GM18508 (cell line): ENCODE results near the gene ADAM10.
"Not testable (repeated sequence)": the region's sequence is repeated elsewhere in the genome, so short reads cannot be mapped to it uniquely, and the experiment has no call there.

Source experiments
- ATAC-seq: cut with Tn5 transposase; IDR thresholded peaks from one replicate; pipeline ENCODE4 v1.9.1; 2021; ENCODE audit warnings: moderate number of reproducible peaks; ENCODE audit not compliant: insufficient read depth, unreplicated experiment

Gene ADAM10

DNA sequence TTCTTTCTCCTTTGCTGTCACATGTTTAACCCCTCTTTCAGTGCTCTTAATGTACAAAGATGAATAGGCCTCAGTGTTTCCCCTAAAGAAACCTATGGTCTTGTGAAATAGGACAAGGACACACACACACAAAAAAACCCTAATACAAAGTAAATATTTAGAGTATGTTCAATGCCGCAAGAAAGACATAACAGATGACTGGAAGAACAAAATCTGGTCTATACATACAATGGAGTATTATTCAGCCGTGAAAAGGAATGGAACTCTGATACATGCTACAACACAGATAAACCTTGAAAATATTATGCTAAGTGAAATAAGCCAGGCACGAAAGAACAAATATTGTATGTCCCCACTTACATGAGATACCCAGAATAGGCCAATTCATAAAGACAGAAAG lies 123.1 kb downstream of the ADAM10 start:
- no peak for ATAC-seq

DNA sequence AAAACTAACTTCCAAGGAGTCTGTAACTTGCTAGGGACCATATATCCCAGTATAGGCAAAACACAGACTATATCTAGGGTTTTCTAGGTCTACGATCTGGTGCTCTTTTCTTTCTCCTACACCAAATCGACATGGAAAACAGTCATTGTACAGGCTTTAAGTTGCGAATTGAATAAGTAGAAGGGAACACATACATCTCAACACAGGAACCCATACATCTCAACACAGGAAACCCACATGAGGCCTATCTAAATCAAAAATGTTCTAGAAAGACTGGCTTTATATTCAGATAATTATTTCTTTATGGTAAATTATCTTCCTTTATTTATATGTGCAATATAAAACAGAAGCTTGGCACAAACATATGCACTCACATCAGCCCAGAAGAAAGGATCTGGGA lies 126.6 kb downstream of the ADAM10 start:
- no peak for ATAC-seq

DNA sequence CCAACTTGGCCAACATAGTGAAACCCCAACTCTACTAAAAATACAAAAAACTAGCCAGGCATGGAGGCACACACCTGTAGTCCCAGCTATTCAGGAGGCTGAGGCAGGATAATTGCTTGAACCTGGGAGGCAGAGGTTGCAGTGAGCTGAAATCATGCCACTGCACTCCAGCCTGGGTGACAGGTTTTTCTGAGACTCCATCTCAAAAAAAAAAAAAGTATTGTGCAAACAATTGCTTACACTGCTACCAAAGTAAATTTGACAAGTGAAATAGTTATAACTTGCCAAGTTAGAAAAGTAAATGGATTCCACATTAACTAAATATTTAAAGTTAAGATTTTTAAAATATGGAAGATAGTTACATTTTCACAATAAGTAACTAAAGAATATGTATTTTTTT lies 129.2 kb downstream of the ADAM10 start:
- ATAC-seq: not testable (repeated sequence)

DNA sequence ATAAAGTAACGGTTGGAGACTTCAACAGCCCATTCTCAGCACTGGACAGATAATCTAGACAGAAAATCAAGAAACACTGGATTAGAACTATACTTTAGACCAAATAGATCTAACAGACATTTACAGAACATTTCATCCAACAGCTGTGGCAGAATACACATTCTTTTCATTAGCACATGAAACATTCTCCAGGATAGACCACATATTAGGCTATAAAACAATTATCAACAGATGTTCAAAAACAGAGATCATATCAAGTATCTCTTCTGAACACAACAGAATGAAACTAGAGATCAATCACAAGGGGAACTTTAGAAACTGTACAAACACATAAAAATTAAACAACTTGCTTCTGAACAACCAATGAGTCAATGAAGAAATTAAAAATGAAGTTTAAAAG lies 133.3 kb downstream of the ADAM10 start:
- ATAC-seq: no peak

DNA sequence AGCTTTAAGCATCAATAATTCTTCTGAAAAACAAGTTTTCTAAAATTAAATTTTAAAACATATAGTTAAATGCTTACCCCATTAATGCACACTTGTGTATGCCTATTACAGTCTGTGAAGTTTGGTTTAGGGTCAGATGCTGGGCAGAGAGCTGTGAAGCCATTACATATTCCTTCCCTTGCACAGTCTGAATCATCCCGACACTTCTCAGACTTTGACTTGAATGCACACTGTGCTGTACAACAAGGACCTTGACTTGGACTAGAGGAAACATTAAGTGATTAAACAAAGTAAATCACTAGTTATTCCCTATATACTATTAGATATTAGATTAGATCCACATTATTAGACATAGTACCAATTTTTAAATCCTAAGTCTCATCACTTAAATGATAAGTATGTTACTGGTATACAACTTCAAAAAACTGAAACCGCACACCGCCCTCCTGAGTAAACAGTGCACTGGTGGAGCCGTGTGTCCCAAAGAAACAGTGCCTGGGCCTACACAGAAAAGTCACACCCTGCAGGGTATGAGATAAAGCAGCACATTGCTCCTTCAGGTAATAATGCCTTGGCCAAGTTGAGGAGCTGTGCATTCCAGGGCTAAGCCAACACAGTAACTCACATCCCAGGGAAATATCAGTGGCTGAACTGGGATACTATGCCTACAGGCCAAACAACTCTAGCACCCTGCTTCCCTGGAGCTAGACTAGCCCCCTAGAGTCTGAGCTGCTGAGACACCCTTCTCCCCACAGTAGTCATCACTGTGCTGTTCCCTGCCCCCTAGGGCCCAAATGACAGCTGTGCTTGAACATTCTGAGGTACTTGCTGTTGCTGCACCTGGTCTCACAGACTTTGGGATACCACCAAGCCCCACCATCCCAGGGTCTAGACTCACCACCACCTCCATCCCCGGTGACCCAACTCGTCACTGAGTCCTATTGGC lies 137.5 kb downstream of the ADAM10 start:
- ATAC-seq: no peak

DNA sequence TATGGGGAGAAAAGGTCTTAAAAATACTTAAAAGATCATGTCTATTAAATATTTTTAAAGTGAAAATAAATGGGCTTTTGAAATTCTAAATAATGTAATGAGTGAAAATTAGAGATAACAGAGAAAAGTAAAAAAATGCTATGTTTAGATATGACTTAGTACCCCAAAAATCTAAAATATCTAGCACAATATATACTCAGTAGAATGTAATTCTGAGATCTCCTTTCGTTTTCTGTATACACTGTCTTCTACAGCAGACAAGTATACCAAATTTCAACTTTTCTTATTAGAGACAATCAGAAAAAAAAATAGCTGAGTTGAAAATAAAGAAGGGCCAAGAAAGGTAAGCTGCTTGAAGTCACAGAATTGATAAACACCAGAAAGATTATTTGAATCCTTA lies 140.8 kb downstream of the ADAM10 start:
- no peak for ATAC-seq

DNA sequence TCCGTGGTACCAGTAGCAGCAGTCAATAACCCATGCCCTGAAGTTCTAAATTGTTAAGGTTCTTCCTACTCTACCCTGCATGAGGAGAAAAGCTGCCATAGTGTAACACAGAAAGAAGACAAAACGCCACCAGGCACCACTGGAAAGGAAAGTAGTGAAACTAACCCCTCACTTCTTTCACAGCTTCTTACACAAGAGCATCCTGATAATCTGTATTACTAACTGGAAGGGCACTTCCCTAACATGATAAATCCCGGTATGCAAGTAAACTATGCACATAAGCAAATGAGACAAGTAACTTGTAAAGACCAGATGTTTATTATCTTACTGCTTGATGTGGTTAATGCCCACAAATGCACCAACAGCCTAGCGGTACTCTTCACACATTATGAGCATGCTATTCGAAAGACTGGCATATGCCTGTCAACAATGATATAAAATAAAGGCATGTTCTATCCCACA lies 141.3 kb downstream of the ADAM10 start:
- ATAC-seq: no peak

DNA sequence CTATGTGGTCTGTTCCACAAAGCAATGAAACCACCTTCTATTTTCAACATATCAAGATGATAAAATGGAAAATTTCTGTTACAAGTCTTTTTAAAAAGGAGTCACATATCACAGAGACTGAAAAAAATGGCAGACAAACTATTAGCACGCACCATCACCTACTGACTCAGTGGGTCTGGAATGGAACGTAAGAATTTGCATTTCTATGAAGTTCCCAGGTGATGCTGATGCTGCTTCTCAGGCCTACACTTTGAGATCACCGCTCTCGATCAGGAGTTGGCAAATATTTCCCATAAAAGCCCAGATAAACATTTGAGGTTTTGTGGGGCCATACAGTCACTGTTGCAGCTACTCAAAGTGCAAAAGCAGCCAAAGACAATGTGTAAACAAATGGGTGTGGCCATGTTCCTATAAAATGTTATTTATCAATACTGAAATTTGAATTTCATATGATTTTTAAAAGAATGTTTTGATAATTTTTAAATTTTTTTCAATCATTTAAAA lies 142.9 kb downstream of the ADAM10 start:
- no peak for ATAC-seq

DNA sequence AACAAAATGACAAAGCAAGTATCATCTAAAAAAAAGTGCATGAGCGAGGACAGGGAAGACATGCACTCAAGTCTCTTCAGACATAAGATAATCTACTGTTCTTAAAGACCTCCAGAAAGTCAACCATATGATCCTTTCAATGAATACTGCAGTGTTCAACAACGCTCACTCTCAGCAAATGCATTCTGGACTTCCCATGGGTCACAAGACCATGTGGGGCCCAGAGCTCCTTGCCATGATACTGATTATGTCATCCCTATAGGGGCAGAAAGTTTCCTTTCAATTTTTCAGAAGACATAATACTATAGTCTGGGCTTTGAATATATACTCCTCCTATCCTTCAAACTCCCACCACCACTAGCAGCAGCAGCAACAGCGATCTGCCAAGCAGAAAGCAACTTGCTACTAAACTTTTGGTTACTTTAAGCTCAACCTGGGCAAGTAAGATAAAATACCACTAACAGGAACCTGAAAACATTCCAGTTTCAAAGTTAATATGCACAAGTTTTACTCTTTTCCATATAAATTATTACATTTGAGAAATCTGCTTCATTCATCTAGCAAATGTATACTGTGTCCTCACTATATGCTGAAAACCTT lies 143.5 kb downstream of the ADAM10 start:
- no peak for ATAC-seq

DNA sequence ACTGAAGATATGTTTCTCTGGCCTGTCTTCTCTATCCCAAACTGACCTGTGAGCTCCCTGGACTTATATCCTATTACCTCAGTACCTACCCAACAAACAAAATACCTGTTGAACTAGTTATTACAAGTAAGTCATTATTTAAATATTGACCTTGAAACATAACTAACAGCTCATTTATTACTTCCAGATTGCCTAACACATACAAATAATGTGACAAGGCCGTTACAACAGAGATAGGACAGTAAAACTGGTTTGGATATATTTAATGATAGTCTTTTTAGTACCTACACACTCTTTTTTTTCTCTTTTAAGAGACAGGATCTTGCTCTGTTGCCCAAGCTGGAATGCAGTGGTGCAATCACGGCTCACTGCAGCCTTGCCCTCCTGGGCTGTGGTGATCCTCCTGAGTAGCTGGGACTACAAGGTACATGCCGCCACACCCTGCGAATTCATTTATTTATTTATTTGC lies 145.0 kb downstream of the ADAM10 start:
- no peak for ATAC-seq

DNA sequence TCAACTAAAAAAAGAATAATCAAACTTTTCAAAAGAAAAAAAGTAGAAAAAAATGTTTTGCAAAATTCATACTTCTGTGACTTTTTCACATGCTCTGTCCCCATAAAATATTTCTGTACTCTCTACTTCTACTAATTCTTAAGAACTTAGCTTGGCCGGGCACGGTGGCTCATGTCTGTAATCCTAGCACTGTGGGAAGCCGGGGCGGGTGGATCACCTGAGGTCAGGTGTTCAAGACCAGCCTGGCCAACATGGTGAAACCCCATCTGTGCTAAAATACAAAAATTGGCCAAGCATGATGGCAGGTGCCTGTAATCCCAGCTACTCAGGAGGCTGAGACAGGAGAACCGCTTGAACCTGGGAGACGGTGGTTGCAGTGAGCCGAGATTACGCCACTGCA lies 145.6 kb downstream of the ADAM10 start:
- not testable (repeated sequence) for ATAC-seq

DNA sequence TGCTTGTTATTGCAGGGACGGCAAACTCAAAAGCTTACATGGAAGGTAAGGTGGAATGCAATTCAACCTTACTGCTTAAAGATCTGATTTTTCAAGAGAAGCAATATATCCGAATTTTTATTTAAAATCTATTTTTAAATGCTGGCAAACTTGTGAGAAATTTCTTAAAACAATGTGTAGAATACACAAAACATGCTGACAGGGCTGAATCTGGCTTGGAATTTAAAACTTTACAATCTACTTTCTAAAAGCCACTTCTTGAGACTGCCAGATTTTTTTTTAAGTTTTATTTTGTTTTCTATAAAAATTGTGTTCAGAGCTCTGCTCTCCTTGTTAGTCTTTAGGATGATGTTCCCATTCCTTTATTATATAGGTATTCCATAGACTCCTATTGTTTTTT lies 146.7 kb downstream of the ADAM10 start:
- no peak for ATAC-seq

DNA sequence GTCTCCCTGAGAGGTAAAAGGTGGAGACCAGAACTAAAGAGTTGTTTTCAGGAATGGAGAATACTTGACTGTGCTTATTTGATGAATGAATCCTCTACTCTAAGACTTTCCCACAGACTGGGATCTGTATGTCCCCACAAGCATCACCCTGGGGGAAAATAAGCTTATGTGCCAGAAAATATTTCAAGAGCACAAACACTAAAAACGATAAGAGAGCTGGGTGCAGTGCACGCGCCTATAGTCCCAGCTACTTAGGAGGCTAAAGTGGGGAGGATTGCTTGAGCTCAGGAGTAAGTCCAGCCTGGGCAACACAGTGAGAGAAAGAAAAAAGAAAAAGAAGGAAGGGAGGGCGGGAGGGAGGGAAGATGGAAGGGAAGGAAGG lies 150.7 kb downstream of the ADAM10 start:
- ATAC-seq: no peak

DNA sequence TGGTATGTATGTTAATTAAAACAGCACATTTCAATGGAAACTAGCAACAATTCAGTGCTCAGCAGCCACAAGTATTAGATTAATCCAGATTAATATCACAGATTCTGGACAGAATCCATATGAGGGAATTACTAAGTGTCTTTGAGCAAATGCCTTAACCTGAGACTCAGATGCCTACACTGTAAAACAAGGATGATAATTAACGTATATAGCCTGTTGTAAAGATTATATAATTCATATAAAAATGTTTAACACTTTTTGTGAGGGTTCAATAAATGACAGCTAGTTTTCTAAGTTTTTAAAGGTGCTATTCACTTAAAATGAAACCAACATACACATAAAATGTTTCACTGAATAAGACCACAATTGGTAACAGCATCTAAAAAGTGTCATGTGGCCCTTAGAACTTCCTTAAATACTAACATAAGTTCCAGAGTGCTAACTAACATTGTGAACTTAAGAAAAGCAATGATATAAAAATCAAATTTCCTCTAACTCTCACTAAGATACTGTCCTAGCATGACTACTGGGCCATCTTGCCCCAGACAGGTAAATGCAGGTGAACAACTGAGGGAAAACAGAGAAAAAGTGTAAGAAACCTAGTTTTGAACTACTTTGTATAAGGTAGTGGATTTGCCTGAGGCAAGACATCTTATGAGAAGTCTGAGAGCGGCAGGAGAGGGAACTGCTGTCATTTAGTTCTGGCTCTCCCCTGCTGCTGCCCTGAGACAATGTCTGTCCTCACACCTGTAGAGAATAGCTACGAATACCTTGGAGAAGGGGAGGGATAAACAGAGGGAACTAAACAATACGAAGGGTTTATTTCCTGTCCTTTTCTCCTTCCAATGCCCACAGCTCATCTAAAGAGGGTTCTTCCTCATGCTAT lies 151.3 kb downstream of the ADAM10 start:
- no peak for ATAC-seq

DNA sequence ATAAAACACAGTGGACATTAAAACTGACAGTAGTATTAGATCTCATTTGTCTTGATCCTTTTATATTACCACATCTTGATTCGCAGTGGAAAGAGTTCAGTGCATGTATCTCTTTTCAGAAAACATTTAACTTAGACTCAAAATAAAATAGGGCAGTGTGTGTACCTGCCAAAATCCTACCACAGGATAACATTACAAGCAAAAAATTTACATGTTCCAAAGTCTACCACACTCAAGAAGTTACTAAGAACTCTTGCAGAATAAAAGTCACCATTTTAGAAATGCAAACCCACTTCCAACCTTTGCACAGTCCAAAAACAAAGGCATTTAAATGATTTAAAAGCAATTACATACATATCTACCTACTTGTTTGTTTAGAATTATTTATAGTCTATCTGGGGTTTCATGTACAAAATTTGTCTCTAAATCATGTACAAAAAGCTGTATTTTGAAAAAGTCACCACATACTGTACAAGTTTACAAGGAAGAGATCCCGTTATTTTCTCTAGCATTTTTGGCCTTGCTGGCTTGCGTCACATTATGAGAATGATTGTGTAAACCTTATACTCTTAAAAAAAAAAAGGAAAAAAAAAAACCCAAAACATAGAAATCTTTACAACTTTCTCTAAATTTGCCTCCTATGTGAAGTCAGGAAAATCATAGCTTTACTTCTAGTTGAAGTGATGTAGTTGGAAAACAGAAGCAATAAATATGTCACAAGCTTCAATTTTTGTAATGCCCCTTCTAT lies 153.8 kb downstream of the ADAM10 start:
- no peak for ATAC-seq

DNA sequence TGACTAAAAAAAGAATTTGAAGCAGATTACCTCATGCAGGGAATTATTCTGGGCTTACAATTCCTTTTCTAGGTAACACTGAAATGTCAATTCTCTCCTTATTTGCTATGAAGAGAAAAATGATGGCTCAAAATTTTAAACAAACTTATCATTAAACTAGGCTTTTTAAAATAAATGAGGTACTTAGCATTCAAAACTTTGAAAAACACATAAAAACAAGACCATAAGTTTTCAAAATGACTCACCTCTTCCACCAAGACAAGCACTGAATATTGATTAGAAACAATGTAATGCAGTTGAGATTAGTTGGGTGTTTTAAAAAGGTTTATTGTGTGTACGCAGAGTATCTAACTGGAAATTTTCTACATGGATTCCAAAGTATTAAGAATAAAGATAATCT lies 154.6 kb downstream of the ADAM10 start:
- no peak for ATAC-seq

DNA sequence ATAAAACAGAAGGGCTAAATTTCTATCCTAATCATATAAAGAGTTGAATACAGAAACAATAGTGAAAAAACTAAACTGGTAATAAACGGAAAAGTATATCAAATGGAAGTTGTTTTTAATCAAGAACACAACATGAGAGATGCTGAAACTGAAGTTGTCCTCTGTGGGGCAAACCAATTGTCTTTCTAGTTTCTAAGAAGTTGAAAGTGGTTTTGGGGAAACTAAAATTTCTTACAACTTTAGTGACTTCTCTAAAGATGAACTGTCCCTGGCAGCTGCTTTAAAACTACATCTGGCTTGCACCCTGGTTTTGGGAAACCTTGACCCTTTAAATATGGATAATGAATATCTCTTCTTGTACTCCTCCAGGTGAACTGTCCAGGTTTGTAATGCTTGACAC lies 155.6 kb downstream of the ADAM10 start:
- no peak for ATAC-seq

DNA sequence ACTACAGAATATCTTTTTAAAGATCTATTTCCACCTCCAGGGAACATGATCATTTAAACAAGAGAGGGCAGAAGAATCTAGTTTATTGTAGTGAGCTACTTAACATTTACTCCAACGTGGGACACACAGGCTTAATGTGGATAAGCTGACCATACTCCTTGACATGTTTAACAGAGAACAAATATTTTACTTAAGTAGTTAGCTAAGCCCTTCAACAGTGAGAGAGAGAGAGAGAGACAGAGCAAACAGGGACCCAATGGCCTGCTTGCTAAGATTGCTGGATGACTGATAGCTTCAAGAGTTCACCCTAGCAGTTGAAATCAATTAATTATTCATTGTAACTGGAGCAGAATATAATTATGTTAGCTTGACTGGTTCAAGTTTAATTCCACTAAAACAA lies 158.6 kb downstream of the ADAM10 start:
- no peak for ATAC-seq

DNA sequence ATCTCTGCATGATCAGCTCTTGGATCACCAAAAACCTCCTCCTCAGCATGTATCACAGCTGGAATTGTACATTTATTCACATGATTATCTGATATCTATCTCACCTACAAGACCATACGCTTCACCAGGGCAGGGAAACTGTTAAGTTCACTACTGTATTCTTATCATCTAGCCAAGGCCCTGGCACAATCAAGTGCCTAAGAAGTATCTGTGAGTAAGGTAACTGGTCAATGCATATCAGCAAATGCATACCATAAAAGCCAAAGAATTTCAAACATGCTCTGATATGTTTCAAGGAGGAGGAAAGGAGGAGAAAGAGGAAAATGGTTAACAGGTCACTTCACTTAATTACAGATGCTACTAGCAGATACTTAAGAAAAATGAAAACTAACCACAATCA lies 159.3 kb downstream of the ADAM10 start:
- ATAC-seq: no peak

DNA sequence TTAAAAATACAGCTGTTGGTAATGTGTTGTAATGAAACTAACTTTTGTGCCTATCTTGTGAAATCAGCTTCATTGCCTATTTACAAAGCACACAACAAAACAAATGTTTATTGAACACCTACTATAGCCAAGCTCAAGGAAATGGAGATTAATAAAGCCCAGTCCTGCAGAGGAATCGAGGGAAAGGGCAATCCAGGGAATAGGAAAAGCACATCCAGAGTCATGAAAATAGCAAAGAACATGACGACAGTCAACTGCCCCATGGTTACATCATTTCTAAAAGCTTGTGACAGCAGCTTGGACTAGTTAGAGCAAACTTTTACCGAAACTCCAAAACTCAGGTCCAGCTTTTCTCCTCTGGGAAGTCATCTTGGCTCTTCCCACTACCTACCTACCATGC lies 160.5 kb downstream of the ADAM10 start:
- ATAC-seq: no peak
